IPS DF 6.9 (cell line): ENCODE results near the gene MYO9A.
"Not testable (repeated sequence)": the region's sequence is repeated elsewhere in the genome, so short reads cannot be mapped to it uniquely, and the experiment has no call there.

Experiments
- DNase-seq: peaks from one replicate; pipeline ENCODE4 v3.0.0-alpha.2; 2013; ENCODE audit warnings: low read depth, low spot score
- H3K27ac ChIP-seq: one replicate; pipeline ENCODE4 v1.5.1; 2013; ENCODE audit warnings: low read length, control low read depth
- H3K27me3 ChIP-seq: 2 replicates; pipeline ENCODE4 v1.6.1; 2013; ENCODE audit warnings: mild to moderate bottlenecking, low read length; ENCODE audit not compliant: control insufficient read depth, insufficient read depth
- H3K36me3 ChIP-seq: 2 replicates; pipeline ENCODE4 v1.6.1; 2013; ENCODE audit warnings: low read length; ENCODE audit not compliant: control insufficient read depth, insufficient read depth
- H3K4me1 ChIP-seq: 2 replicates; pipeline ENCODE4 v1.6.1; 2013; ENCODE audit warnings: low read length; ENCODE audit not compliant: control insufficient read depth, insufficient read depth
- H3K4me3 ChIP-seq: 2 replicates; pipeline ENCODE4 v1.5.1; 2013; ENCODE audit warnings: mild to moderate bottlenecking, low read length
- H3K9me3 ChIP-seq: 2 replicates; pipeline ENCODE4 v1.6.1; 2013; ENCODE audit warnings: low read length, inconsistent platforms; ENCODE audit not compliant: control insufficient read depth, insufficient read depth
- WGBS: extraction: QIAGEN DNeasy Blood & Tissue Kit; methylation state at CpG from one replicate; pipeline ENCODE4 v1.1.7; 2013; ENCODE audit warnings: mixed read lengths, missing lambda C conversion rate; ENCODE audit not compliant: insufficient read length, insufficient coverage; 5-methylcytosine and 5-hydroxymethylcytosine counted together

The MYO9A gene

GRCh38 chr15:71888797-71889196 lies 229.2 kb downstream of the MYO9A start:
- WGBS: no CpG with 5 or more reads among the region's 1 CpG
- H3K36me3 ChIP-seq: no peaks in the 10 kb centered on the region

GRCh38 chr15:71885390-71885789 lies 232.6 kb downstream of the MYO9A start:
- H3K27me3 ChIP-seq: no peaks in the 10 kb centered on the region
- H3K36me3 ChIP-seq: no peaks in the 10 kb centered on the region
- no peak overlapping the region for H3K27ac ChIP-seq
- H3K4me1 ChIP-seq: no peaks in the 10 kb centered on the region; the same call in 1 of the 2 replicates
- no peak overlapping the region for H3K4me3 ChIP-seq
- DNase-seq: no peak
- WGBS: 100% methylated on average over 1 of the region's 6 CpGs
- H3K9me3 ChIP-seq: no peaks in the 10 kb centered on the region

More at GRCh38 chr15:71888797-71889196, 229.2 kb downstream of the MYO9A start:
- no peak for DNase-seq
- Histone ChIP-seq H3K4me3 (no peak overlapping the region), H3K27me3 (no peaks in the 10 kb centered on the region), H3K9me3 (no peaks in the 10 kb centered on the region), H3K4me1 (no peaks in the 10 kb centered on the region; the same call in 1 of the 2 replicates), H3K27ac (no peak overlapping the region)

GRCh38 chr15:71883447-71883846 lies 234.5 kb downstream of the MYO9A start:
- Histone ChIP-seq H3K36me3 (no peaks in the 10 kb centered on the region), H3K4me1 (no peaks in the 10 kb centered on the region; the same call in 1 of the 2 replicates), H3K4me3 (no peak overlapping the region), H3K27me3 (no peaks in the 10 kb centered on the region), H3K27ac (no peak overlapping the region), H3K9me3 (no peaks in the 10 kb centered on the region)
- DNase-seq: no peak
- no CpG with 5 or more reads among the region's 1 CpG for WGBS

- WGBS: no CpG with 5 or more reads among the region's 6 CpGs
- Histone ChIP-seq H3K9me3 (no peaks in the 10 kb centered on the region), H3K4me3 (no peak overlapping the region), H3K36me3 (no peaks in the 10 kb centered on the region), H3K27me3 (no peaks in the 10 kb centered on the region), H3K4me1 (no peaks in the 10 kb centered on the region), H3K27ac (no peak overlapping the region)
- no peak for DNase-seq
These were observed 237.7 kb downstream of the MYO9A start for GRCh38 chr15:71880276-71880675.

GRCh38 chr15:71874245-71874644 lies 243.7 kb downstream of the MYO9A start:
- Histone ChIP-seq H3K36me3 (no peaks in the 10 kb centered on the region), H3K27ac (no peak overlapping the region), H3K4me1 (no peaks in the 10 kb centered on the region), H3K27me3 (no peaks in the 10 kb centered on the region), H3K4me3 (no peak overlapping the region), H3K9me3 (no peaks in the 10 kb centered on the region)
- DNase-seq: no peak
- WGBS: 100% methylated on average over 2 of the region's 3 CpGs

GRCh38 chr15:71858232-71858631 lies 259.7 kb downstream of the MYO9A start:
- not testable (repeated sequence) for H3K36me3 ChIP-seq, H3K4me3 ChIP-seq, H3K4me1 ChIP-seq, H3K27ac ChIP-seq, H3K9me3 ChIP-seq, H3K27me3 ChIP-seq, DNase-seq
- WGBS: no CpG with 5 or more reads among the region's 4 CpGs

GRCh38 chr15:71853543-71853942 lies 264.4 kb downstream of the MYO9A start:
- Histone ChIP-seq H3K4me1 (no peaks in the 10 kb centered on the region), H3K27ac (no peak overlapping the region), H3K9me3 (no peaks in the 10 kb centered on the region), H3K27me3 (no peaks in the 10 kb centered on the region), H3K36me3 (0 out of 2 replicates have a peak, but pooled peaks cover 2% of the 10 kb centered on the region), H3K4me3 (no peak overlapping the region)
- DNase-seq: no peak
- no CpG with 5 or more reads among the region's 1 CpG for WGBS

- Histone ChIP-seq H3K27me3 (no peaks in the 10 kb centered on the region), H3K27ac (no peak overlapping the region), H3K9me3 (no peaks in the 10 kb centered on the region), H3K4me1 (no peaks in the 10 kb centered on the region), H3K36me3 (0 out of 2 replicates have a peak, but pooled peaks cover 2% of the 10 kb centered on the region), H3K4me3 (no peak overlapping the region)
- no peak for DNase-seq
- no CpG with 5 or more reads among the region's 2 CpGs for WGBS
These were observed 273.0 kb downstream of the MYO9A start for GRCh38 chr15:71844916-71845315.

- no peaks in the 10 kb centered on the region for H3K36me3 ChIP-seq
- WGBS: no CpG with 5 or more reads among the region's 3 CpGs
These were observed 276.4 kb downstream of the MYO9A start for GRCh38 chr15:71841563-71841962.

GRCh38 chr15:71830981-71831380 lies 287.0 kb downstream of the MYO9A start:
- no peak overlapping the region for H3K4me3 ChIP-seq
- peaks cover 3% of the 10 kb centered on the region; the same call in 1 of the 2 replicates for H3K4me1 ChIP-seq
- no peak for DNase-seq
- H3K9me3 ChIP-seq: no peaks in the 10 kb centered on the region
- H3K27me3 ChIP-seq: no peaks in the 10 kb centered on the region
- no peaks in the 10 kb centered on the region; the same call in 1 of the 2 replicates for H3K36me3 ChIP-seq
- H3K27ac ChIP-seq: no peak overlapping the region
- no CpG with 5 or more reads among the region's 2 CpGs for WGBS

More at GRCh38 chr15:71841563-71841962, 276.4 kb downstream of the MYO9A start:
- H3K4me1 ChIP-seq: no peaks in the 10 kb centered on the region
- H3K9me3 ChIP-seq: no peaks in the 10 kb centered on the region
- no peak for DNase-seq
- H3K27me3 ChIP-seq: no peaks in the 10 kb centered on the region
- H3K4me3 ChIP-seq: no peak overlapping the region
- H3K27ac ChIP-seq: no peak overlapping the region

GRCh38 chr15:71826196-71826595 lies 291.8 kb downstream of the MYO9A start:
- H3K9me3 ChIP-seq: no peaks in the 10 kb centered on the region
- WGBS: no CpG with 5 or more reads among the region's 5 CpGs
- peaks cover 3% of the 10 kb centered on the region; the same call in 1 of the 2 replicates for H3K4me1 ChIP-seq

More at GRCh38 chr15:71826196-71826595, 291.8 kb downstream of the MYO9A start:
- Histone ChIP-seq H3K4me3 (no peak overlapping the region), H3K36me3 (no peaks in the 10 kb centered on the region; the same call in 1 of the 2 replicates), H3K27me3 (no peaks in the 10 kb centered on the region), H3K27ac (no peak overlapping the region)
- DNase-seq: no peak
